Epithelial cell of proximal tubule (primary cell): ENCODE results near the gene LPCAT1. TPM values are rescaled to one million over a fixed set of nuclear protein-coding genes. Genes with fewer than 3 reads are reported as not detected.
A peak's percentile ranks its signal among the peaks of the same experiment; 100 is the strongest.

Source experiments
- DNase-seq: peaks from one replicate; pipeline ENCODE4 v3.0.0-alpha.2; 2011; ENCODE audit warnings: low read depth
- H3K4me3 ChIP-seq: 2 replicates; pipeline ENCODE4 v1.5.1; 2011; ENCODE audit warnings: low read depth, mild to moderate bottlenecking, low read length
- total RNA-seq: library from RNA; depleted of rRNA; stranded (reverse); fragments of >200 nt; gene quantifications from 2 replicates; pipeline ENCODE4 v1.2.3, GENCODE V29; 2015
- TF ChIP-seq, protein P1 (sequence below): conservative IDR thresholded peaks from 2 replicates; pipeline ENCODE4 v1.5.1; 2012; ENCODE audit warnings: low read depth, mild to moderate bottlenecking, low read length

The LPCAT1 gene
- total RNA-seq, 1 donor from 2014 or later = 105 TPM

DNA sequence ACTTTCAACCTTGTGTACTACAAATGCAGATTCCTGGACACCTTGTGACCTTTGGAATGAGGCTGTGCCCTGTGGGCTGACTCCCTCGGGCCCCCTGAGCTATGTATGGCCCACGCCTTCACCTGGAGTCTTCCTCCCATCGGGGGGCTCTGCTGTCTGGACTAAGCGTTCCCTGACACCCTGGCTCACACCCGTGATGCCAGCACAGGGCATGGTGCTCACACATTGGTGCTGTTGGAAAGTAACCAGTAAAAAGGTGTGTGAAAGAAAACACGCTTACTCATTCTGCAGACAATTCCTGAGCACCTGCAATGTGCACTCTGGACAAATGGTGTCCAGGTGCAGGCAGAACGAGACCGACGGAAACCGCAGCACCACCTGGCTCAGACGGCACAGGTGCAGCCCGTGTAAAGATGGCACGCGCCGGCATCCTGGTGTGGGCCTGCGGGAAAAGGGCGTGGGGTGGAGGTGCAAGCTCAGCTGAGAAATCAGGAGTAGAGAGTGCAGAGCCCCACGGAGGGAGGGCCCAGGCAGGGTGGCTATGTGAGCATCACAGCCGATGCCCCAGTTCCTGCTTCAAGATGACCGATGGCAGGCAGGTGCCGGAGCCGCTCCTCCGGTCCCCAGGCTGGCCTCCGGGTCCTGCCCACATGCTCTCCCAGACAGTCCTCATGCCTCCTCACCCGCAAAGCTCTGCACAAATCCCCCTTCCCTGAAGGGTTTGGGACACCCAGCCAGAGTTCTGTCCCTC is 11.0 kb downstream of the LPCAT1 start:
- TF ChIP-seq, protein P1, sequence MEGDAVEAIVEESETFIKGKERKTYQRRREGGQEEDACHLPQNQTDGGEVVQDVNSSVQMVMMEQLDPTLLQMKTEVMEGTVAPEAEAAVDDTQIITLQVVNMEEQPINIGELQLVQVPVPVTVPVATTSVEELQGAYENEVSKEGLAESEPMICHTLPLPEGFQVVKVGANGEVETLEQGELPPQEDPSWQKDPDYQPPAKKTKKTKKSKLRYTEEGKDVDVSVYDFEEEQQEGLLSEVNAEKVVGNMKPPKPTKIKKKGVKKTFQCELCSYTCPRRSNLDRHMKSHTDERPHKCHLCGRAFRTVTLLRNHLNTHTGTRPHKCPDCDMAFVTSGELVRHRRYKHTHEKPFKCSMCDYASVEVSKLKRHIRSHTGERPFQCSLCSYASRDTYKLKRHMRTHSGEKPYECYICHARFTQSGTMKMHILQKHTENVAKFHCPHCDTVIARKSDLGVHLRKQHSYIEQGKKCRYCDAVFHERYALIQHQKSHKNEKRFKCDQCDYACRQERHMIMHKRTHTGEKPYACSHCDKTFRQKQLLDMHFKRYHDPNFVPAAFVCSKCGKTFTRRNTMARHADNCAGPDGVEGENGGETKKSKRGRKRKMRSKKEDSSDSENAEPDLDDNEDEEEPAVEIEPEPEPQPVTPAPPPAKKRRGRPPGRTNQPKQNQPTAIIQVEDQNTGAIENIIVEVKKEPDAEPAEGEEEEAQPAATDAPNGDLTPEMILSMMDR = no peak

DNA sequence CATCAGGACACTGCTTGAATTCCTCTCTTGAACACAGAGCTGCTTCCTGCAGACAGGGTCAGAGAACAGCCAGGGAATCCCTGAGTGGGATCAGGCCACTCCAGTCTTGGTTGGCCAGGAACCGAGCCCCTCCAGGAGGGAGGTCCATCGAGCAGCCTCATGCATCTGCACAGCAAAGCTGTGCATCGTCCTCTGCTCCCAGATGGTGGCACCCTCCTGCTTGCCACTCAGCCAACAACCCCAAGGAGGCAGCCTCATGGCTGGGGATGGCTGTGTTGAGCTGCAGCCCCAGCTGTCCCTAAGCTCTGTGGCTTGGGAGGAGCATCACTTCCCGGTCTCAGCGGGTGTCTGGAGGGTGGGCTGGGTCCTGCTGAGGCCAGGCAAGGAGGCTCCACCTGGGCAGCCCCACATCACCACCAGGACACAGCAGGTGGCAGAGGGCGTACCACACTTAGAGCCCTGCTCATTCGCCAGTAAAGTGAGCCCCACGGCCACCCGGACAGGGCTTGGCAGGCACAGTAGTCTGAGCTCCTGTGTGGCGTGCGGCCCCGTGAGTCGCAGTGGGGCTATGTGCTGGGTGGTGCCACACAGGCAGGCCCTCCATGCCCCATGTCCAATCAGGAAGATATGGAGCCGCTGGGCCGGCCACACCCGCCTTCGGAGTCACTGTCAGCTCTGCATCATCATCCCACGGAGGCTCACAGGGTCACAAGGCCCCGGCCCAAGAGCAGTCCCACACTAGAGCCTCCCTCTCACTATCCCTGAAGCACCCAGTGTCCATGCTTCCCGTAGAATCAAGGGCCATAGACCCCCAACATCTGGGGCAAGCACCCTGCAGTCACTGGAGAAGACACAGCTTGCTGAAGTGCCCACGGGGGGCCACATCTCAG is 11.9 kb downstream of the LPCAT1 start:
- DNase-seq = no peak
- TF ChIP-seq, protein P1 = peak; percentile 51

More for the DNA sequence above, 11.0 kb downstream of the LPCAT1 start:
- DNase-seq = no peak
- no peak overlapping the region for H3K4me3 ChIP-seq

DNA sequence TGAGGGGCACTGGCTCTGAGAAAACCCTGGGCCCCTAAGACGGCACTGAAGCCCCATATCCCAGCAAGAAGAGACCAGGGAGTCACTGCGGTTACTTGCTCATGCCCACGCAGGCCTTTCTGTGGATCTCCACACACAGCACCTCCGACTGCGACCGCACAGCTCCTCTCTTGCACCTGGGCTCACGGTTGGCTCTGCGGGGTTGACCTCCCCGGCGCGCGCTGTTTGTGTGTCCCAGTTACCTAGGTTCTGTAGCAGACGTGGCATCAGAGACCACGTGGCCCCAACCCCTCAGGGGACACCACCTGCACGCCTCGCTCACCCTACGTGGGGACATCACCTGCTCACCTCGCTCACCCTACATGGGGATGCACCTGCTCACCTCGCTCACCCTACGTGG is 12.7 kb downstream of the LPCAT1 start:
- no peak for DNase-seq
- no peak overlapping the region for H3K4me3 ChIP-seq
- TF ChIP-seq, protein P1 = no peak

More for the DNA sequence above, 11.9 kb downstream of the LPCAT1 start:
- no peak overlapping the region for H3K4me3 ChIP-seq

DNA sequence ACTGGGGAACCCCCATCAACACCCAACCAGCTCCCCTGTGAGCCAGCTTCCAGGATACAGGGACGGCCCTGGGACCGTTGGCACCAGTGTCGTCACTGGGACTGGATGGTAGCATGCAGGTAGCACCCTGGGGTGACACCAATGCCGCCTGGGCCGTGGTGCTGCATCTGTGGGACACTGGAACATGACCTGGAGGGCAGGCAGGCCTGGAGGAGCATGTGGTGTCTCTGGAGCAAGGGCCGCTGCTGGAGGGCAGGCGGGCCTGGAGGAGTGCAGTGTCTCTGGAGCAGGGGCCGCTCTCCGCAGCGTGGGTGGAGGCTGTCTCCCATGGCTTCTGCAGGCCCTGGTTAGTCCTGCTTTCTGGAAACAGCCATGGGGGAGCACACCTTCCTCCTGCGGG is 13.1 kb downstream of the LPCAT1 start:
- no peak overlapping the region for H3K4me3 ChIP-seq
- no peak for DNase-seq
- TF ChIP-seq, protein P1 = no peak

DNA sequence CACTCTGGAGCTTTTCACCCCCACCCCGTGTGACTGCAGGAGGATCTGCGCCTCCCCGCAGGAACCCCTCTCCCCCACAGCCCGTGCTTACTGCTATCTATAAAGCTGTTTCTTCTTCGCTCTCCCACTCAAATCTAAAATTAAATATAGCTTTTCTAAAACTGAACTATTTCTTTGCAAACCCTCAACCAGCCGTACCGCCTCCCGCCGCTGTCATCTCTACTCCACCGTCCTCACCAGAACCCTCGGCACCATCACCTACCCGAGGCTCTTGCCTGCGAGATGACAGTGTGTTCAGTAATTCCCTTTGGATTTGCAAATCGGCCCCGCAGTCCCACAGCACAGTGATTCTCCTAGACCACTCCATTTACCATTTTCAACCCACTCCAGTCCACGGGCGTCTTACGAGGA is 13.6 kb downstream of the LPCAT1 start:
- TF ChIP-seq, protein P1 = no peak
- H3K4me3 ChIP-seq = no peak overlapping the region
- no peak for DNase-seq

DNA sequence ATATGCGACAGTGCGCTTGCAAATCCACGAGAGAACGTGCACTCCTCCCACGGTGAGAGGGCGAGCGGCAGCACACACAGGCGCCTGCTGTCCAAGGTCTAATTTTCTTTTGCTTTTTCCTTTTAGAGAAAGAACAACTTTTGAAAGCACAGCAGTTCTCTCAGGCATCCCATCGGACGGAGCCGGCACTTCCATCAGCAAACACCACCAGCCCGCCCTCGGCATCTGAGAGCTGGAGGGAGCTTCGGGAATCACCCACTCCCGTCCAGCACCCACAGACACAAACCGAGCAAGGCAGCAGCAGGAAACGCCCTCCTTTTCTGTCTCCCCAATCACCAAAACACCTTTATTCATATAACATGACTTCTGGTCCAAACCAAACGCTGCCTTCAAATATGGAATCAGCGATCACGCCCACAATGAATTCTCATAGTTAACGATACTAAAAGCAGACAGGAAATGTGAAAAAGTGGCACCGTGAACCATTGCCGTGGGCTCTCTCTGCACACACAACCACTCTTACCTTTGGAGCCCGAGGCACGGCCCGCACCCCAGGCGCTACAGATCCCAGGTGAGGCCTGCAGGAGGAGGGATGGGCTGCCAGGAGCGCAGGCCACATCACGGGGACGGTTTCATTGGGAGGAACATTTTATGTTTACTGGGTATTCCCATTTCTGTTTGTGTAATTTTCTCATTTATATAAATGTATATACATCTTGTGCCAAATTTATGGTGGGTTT is 14.2 kb downstream of the LPCAT1 start:
- H3K4me3 ChIP-seq = no peak overlapping the region
- TF ChIP-seq, protein P1 = no peak
- no peak for DNase-seq
